ENCODE data around the gene METTL4.

Gene METTL4, protein sequence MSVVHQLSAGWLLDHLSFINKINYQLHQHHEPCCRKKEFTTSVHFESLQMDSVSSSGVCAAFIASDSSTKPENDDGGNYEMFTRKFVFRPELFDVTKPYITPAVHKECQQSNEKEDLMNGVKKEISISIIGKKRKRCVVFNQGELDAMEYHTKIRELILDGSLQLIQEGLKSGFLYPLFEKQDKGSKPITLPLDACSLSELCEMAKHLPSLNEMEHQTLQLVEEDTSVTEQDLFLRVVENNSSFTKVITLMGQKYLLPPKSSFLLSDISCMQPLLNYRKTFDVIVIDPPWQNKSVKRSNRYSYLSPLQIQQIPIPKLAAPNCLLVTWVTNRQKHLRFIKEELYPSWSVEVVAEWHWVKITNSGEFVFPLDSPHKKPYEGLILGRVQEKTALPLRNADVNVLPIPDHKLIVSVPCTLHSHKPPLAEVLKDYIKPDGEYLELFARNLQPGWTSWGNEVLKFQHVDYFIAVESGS

GRCh38 chr18:2571200-2572170 is at the start of gene METTL4, which contains the start of gene NDC80:
Gene METTL4 (minus strand): TSS chr18:2571505. CDS start chr18:2567216, 4,289 bp downstream.
Gene NDC80 (plus strand): TSS chr18:2571557. CDS start chr18:2572986, 1,429 bp downstream.
- Histone ChIP-seq H3K27ac (ENCODE audit: extremely low read depth, low read depth, low read length) (peak within 1 kb of the TSS; percentile 97), H3K4me1 (ENCODE audit: control insufficient read depth, insufficient read depth, low read length) (no peaks in the 10 kb centered on the region), H3K4me3 (ENCODE audit: low read depth, low read length) (peak within 1 kb of the TSS; percentile 84), H3K36me3 (ENCODE audit: control insufficient read depth in 2 of 2, insufficient read depth in 1 of 2, low read length in 2 of 2) (peaks cover 15 to 21% of the 10 kb centered on the region in 2 experiments), H3K9me3 (ENCODE audit: control insufficient read depth, insufficient read depth, low read depth, low read length) (no peaks in the 10 kb centered on the region)
- ChIA-PET CTCF (interaction anchor here (0.6 to 1.5 kb wide), 6 partner anchors 24 to 1498 kb away, joined by 3 read pairs; no protein-coding TSS in a partner anchor), POLR2A (interaction anchor here (1.1 to 2.4 kb wide), 3 partner anchors 13 to 85 kb away, joined by 4 to 12 read pairs (median 7); partner anchors contain the start of gene SMCHD1)
- no peak for TF ChIP-seq ZNF513 (tag by site-specific recombination; IDR thresholded peaks at IDR 0.05)
- no peak for TF ChIP-seq OVOL3 (tag by site-specific recombination; IDR thresholded peaks at IDR 0.05)
- no peak for TF ChIP-seq ZNF423 (tag by site-specific recombination; IDR thresholded peaks at IDR 0.05)
- TF ChIP-seq REPIN1 (tag by site-specific recombination; IDR thresholded peaks at IDR 0.05; ENCODE audit: low read depth): 0 out of 2 replicates have a peak, but pooled peaks have one; percentile 58
- peak; percentile 13 for TF ChIP-seq ZNF2 (tag by site-specific recombination; IDR thresholded peaks at IDR 0.05)
- TF ChIP-seq ZEB2 (tag by site-specific recombination; IDR thresholded peaks at IDR 0.05): 0 out of 2 replicates have a peak, but pooled peaks have one; percentile 48
- no peak for TF ChIP-seq ZNF133 (tag by site-specific recombination; IDR thresholded peaks at IDR 0.05)
- TF ChIP-seq, protein P1, sequence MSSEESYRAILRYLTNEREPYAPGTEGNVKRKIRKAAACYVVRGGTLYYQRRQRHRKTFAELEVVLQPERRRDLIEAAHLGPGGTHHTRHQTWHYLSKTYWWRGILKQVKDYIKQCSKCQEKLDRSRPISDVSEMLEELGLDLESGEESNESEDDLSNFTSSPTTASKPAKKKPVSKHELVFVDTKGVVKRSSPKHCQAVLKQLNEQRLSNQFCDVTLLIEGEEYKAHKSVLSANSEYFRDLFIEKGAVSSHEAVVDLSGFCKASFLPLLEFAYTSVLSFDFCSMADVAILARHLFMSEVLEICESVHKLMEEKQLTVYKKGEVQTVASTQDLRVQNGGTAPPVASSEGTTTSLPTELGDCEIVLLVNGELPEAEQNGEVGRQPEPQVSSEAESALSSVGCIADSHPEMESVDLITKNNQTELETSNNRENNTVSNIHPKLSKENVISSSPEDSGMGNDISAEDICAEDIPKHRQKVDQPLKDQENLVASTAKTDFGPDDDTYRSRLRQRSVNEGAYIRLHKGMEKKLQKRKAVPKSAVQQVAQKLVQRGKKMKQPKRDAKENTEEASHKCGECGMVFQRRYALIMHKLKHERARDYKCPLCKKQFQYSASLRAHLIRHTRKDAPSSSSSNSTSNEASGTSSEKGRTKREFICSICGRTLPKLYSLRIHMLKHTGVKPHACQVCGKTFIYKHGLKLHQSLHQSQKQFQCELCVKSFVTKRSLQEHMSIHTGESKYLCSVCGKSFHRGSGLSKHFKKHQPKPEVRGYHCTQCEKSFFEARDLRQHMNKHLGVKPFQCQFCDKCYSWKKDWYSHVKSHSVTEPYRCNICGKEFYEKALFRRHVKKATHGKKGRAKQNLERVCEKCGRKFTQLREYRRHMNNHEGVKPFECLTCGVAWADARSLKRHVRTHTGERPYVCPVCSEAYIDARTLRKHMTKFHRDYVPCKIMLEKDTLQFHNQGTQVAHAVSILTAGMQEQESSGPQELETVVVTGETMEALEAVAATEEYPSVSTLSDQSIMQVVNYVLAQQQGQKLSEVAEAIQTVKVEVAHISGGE (tag by site-specific recombination; conservative IDR thresholded peaks at IDR 0.05; ENCODE audit: low read depth): no peak
- TF ChIP-seq, protein P2, sequence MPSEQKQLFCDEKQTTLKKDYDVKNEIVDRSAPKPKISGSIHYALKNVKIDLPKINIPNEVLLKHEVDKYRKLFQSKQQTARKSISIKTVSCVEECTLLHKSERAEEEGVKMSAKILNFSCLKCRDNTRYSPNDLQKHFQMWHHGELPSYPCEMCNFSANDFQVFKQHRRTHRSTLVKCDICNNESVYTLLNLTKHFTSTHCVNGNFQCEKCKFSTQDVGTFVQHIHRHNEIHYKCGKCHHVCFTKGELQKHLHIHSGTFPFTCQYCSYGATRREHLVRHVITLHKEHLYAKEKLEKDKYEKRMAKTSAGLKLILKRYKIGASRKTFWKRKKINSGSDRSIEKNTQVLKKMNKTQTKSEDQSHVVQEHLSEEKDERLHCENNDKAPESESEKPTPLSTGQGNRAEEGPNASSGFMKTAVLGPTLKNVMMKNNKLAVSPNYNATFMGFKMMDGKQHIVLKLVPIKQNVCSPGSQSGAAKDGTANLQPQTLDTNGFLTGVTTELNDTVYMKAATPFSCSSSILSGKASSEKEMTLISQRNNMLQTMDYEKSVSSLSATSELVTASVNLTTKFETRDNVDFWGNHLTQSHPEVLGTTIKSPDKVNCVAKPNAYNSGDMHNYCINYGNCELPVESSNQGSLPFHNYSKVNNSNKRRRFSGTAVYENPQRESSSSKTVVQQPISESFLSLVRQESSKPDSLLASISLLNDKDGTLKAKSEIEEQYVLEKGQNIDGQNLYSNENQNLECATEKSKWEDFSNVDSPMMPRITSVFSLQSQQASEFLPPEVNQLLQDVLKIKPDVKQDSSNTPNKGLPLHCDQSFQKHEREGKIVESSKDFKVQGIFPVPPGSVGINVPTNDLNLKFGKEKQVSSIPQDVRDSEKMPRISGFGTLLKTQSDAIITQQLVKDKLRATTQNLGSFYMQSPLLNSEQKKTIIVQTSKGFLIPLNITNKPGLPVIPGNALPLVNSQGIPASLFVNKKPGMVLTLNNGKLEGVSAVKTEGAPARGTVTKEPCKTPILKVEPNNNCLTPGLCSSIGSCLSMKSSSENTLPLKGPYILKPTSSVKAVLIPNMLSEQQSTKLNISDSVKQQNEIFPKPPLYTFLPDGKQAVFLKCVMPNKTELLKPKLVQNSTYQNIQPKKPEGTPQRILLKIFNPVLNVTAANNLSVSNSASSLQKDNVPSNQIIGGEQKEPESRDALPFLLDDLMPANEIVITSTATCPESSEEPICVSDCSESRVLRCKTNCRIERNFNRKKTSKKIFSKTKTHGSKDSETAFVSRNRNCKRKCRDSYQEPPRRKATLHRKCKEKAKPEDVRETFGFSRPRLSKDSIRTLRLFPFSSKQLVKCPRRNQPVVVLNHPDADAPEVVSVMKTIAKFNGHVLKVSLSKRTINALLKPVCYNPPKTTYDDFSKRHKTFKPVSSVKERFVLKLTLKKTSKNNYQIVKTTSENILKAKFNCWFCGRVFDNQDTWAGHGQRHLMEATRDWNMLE (tag by site-specific recombination; conservative IDR thresholded peaks at IDR 0.05; ENCODE audit: low read depth): peak; percentile 31; the same call in 1 of the 2 replicates
- TF ChIP-seq HOXD13 (CRISPR knock-in tag; IDR thresholded peaks at IDR 0.05; ENCODE audit: borderline replicate concordance): 0 out of 2 replicates have a peak, but pooled peaks have one; percentile 49
- peak; percentile 94 for TF ChIP-seq ZSCAN30 (tag by site-specific recombination; IDR thresholded peaks at IDR 0.05)
- 0 out of 2 replicates have a peak, but pooled peaks have one; percentile 5 for TF ChIP-seq PRDM4 (tag by site-specific recombination; IDR thresholded peaks at IDR 0.05)
- TF ChIP-seq ZNF449 (tag by site-specific recombination; IDR thresholded peaks at IDR 0.05): peak; percentile 57; the same call in 1 of the 2 replicates
- no peak for TF ChIP-seq ZNF211 (tag by site-specific recombination; IDR thresholded peaks at IDR 0.05; ENCODE audit: low read depth)
- 0 out of 2 replicates have a peak, but pooled peaks have one; percentile 63 for TF ChIP-seq ZNF24 (tag by site-specific recombination; IDR thresholded peaks at IDR 0.05)
- TF ChIP-seq ZNF654 (tag by site-specific recombination; IDR thresholded peaks at IDR 0.05; ENCODE audit: low read depth): no peak
- no peak for TF ChIP-seq ZNF391 (tag by site-specific recombination; IDR thresholded peaks at IDR 0.05; ENCODE audit: borderline replicate concordance, low read depth)
- no peak for TF ChIP-seq ZNF311 (tag by site-specific recombination; IDR thresholded peaks at IDR 0.05; ENCODE audit: borderline replicate concordance)
- peak; percentile 98 for TF ChIP-seq ZNF335 (tag by site-specific recombination; conservative IDR thresholded peaks at IDR 0.05)

All from HEK293 (cell line).